ES-I3 (cell line): ENCODE measurements around the gene KIF3B.

ENCODE experiments used
- H3K36me3 ChIP-seq: 2 replicates; pipeline ENCODE4 v1.6.1; 2013; ENCODE audit warnings: mild to moderate bottlenecking, low read length, control low read depth, moderate library complexity; ENCODE audit not compliant: insufficient read depth
- H3K4me1 ChIP-seq: 2 replicates; pipeline ENCODE4 v1.6.1; 2013; ENCODE audit warnings: mild to moderate bottlenecking, control low read depth, low read length; ENCODE audit not compliant: insufficient read depth
- H3K9ac ChIP-seq: 2 replicates; pipeline ENCODE4 v1.6.1; 2013; ENCODE audit warnings: low read depth, mild to moderate bottlenecking, low read length, moderate library complexity
- H3K9me3 ChIP-seq: 2 replicates; pipeline ENCODE4 v1.6.1; 2013; ENCODE audit warnings: mild to moderate bottlenecking, low read length, moderate library complexity; ENCODE audit not compliant: control insufficient read depth, insufficient read depth

The KIF3B gene

DNA sequence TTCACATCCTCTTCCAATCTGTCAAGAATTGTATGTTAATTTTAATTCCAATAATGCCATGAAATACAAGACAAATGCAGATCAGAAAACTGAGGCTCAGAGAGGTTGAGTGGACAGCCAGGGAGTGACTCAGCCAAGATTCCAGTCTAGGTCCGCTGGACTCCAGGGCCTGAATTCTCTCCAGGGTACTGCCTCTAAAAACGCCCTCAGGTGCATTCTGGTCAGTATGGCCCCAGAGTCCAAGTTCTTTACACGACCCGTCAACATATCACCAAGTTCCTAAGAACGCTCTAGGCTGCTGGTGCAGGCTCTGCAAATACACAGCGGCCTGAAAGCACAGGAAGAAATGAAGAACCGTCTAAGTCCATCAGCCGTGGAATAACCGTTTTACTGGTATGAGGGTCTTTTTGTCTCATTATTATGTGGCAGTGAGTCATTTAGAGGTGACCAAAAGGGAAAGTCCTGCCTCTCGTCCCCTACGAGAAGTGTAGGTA, 80.0 kb downstream of the KIF3B start:
- H3K4me1 ChIP-seq, result 0 out of 2 replicates have a peak, but pooled peaks cover 3% of the 10 kb centered on the region
- H3K9me3 ChIP-seq, result no peaks in the 10 kb centered on the region
- H3K9ac ChIP-seq, result peak overlapping the region; percentile 78
- no peaks in the 10 kb centered on the region for H3K36me3 ChIP-seq

DNA sequence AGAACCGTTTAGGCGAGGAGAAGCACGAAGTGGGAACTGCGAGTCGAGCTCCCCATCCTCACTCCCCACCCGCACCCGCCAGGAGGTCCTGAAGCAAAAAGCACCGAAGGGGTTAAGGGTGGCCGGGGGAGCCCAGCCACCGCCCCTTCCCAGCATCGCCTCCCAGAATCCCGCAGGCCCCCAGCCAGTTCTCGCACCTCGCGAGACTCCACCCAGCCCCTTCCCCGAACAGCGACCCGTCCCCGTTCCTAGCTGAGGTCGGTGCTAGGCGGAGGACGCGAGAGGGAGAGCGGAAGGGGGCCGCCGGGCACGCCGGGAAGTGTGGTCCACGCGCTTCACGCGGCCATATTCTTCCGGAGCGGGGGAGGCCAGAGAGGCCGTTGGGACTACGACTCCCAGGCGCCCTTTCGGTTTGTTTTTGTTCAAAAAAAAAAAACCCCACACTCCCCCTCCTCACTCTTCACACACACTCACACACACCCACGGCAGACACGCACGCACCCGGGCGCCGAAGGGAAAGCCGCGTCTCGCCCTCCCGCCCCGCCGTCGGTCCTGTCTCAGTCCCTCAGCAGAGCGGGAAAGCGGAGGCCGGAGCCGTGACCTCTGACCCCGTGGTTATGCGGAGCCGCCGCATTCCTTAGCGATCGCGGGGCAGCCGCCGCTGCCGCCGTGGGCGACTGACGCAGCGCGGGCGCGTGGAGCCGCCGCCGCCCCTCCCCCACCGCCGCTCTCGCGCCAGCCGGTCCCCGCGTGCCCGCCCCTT, 80.6 kb downstream of the KIF3B start, which contains the start of gene ASXL1:
ASXL1 (plus strand) TSS at position 463 of the 763 bp plus-strand sequence. CDS start 445 bp downstream, outside the sequence.
- Histone ChIP-seq H3K36me3 (no peaks in the 10 kb centered on the region), H3K9me3 (no peaks in the 10 kb centered on the region), H3K4me1 (0 out of 2 replicates have a peak, but pooled peaks cover 3% of the 10 kb centered on the region), H3K9ac (peak within 1 kb of the TSS; percentile 87)

DNA sequence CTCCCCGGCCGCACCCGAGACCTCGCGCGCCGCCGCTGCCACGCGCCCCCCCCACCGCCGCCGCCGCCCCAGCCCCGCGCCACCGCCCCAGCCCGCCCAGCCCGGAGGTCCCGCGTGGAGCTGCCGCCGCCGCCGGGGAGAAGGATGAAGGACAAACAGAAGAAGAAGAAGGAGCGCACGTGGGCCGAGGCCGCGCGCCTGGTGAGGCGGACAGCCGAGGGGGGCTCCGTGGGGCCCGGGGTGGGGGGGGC, 81.1 kb downstream of the KIF3B start:
- Histone ChIP-seq H3K36me3 (no peaks in the 10 kb centered on the region), H3K4me1 (0 out of 2 replicates have a peak, but pooled peaks cover 3% of the 10 kb centered on the region), H3K9ac (peak overlapping the region; percentile 87; the same call in 1 of the 2 replicates), H3K9me3 (no peaks in the 10 kb centered on the region)

DNA sequence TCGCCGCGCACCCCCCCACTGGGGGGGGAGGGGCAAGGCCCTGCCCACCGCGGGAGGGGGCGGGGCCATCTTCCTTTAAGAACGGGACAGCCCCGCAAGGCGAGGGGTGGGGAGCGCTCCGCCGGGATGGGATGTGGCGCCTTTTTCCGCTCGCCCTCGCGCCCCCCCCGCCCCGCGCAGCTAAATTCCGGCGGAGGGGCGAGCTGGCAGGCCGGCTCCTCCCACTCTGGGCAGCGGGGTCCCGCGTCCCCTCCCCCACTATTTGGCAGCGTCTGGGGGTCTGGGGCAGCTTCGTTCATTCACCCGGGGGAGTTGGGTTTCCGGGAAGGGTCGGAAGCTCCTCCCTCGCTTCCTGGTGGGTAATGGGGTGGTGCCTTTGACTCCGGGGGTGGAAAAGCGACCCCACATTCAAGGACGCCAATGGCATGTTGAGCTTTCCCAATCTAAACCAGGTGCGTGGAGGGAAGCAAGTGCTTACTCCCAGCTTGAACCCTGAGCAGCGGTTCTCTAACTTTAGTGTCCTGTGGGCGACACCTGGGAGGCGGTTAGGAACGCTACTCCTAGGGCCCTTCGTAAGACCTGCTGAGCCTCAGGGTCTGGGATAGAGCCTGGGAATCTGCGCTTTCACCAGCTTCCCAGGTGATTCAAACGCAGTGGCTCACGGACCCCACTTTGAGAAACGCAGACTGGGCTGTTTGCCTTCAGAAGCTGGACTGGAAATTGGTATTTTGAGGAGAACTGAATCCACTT, 81.6 kb downstream of the KIF3B start:
- H3K9ac ChIP-seq, result peak overlapping the region; percentile 51; the same call in 1 of the 2 replicates
- 0 out of 2 replicates have a peak, but pooled peaks cover 3% of the 10 kb centered on the region for H3K4me1 ChIP-seq
- H3K36me3 ChIP-seq, result no peaks in the 10 kb centered on the region
- no peaks in the 10 kb centered on the region for H3K9me3 ChIP-seq

DNA sequence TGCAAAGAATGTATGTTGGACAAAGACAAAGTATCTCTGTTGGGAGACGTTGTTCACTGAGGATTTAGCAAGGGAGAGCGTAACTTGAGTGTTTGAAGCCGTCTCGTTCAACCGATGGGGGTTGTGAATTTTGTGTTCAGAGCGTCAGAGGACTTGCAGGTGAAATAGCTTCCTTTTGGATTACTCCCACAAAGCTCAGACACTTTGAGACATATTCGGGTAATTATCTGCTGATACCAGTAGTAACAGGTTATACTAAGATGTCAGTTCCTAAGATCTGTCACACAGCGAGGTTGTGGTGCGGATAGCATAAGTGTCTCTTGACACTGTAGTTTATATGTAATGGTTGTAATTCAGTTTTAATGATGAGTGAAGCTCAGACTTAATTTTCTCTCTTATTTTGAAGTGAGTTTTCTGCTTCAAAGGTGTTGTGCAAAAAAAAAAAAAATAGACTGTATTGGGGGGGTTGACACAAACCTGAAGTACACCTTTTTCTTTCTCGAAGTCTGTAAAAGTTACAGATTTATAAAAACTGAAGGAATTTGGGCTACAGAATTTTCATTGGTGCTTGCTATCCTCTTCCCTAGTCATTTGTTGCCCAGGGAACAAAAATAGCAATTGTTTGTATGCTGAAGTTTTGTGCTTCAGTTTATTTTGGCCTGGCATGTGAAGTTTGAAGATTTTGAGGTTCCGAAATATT, 82.3 kb downstream of the KIF3B start:
- peak overlapping the region; percentile 51; the same call in 1 of the 2 replicates for H3K9ac ChIP-seq
- H3K4me1 ChIP-seq, result 0 out of 2 replicates have a peak, but pooled peaks cover 3% of the 10 kb centered on the region
- no peaks in the 10 kb centered on the region for H3K9me3 ChIP-seq
- no peaks in the 10 kb centered on the region for H3K36me3 ChIP-seq

DNA sequence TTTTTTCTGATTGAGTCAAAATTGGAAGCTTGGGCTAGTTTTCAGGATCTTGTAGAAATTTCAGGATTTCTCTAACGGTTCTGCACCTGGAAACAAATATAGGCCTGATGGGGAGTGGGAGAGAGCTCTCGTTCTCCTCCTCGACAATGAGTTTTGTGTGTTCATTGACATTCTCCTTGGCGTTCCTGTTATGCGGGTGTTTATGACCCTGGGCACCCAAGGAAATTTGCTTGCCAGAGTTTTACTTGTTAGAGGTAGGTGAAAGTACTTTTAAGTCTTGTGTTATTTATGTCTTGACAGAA, 82.8 kb downstream of the KIF3B start:
- no peaks in the 10 kb centered on the region for H3K36me3 ChIP-seq
- no peaks in the 10 kb centered on the region for H3K9me3 ChIP-seq
- no peak overlapping the region for H3K9ac ChIP-seq
- 0 out of 2 replicates have a peak, but pooled peaks cover 3% of the 10 kb centered on the region for H3K4me1 ChIP-seq

DNA sequence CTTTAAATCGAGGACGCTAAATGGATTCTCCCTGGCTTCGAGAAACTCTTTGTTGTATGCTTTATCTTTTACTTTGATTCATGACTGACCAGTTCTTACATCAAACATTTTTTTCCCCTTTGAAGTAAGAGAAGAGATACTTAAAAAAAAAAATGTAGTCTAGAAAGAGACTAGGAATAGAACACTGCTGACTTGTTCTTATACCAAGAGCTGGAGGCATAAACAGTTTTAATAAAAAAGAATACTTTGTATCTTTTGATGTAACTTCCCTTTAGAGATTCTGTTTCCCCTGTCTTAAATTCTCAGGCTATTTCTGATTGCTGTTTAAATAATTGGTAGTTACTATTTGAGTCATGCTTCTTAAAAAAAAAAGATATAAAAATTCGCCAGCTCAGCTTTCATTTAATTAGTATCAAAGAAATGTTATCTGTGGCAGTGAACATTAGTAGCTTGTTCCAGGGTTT, 85.5 kb downstream of the KIF3B start:
- H3K9me3 ChIP-seq, result no peaks in the 10 kb centered on the region
- H3K4me1 ChIP-seq, result 0 out of 2 replicates have a peak, but pooled peaks cover 3% of the 10 kb centered on the region
- no peaks in the 10 kb centered on the region for H3K36me3 ChIP-seq
- no peak overlapping the region for H3K9ac ChIP-seq

DNA sequence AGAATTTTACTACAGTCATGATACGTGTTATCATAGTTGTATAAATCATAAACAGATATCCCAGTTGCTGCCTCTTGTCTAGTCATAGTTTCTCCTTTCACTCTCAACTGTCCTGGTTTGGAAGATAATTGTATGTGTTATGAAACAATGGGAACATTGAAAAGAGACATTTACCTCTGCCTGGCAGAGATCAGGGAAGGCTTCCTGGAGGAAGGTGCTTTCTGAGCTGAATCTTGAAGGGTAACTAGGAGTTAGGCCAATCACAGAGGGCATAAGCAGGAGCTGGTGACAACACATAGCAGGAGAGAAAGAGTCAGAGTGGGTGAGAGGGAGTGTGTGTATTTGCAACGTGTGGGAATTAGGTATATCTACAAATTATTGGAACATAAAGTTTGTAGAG, 86.0 kb downstream of the KIF3B start:
- Histone ChIP-seq H3K9ac (no peak overlapping the region), H3K36me3 (no peaks in the 10 kb centered on the region), H3K4me1 (0 out of 2 replicates have a peak, but pooled peaks cover 3% of the 10 kb centered on the region), H3K9me3 (no peaks in the 10 kb centered on the region)

DNA sequence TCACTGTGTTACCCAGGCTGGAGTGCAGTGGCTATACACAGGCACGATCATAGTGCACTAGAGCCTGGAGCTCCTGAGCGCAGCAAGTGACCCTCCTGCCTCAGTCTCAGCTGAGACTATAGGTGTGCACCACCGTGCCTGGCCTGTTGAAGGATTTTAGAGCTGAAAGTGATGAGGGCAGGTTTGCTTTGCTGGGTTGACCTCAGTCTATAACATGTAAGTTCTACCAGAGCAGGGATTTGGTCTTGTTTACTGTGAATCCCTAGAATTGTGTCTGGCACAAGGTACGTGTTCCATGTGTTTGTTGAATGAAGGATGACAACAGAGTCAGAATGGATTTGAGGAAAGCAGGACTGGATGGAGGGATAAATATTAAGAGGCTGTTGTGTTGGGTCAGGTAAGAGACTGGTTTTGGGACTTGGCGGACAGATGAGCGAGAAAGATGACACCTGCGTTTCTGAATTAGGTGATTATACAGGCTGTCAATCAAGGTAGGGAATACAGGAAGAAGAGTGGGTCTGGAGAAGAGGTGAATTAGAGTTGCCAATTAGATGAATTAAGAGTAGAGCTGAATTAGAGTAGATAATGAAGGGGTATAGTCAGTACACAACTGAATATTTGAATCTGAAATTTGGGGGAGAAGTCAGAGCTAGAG, 87.2 kb downstream of the KIF3B start:
- no peaks in the 10 kb centered on the region for H3K9me3 ChIP-seq
- no peaks in the 10 kb centered on the region for H3K36me3 ChIP-seq
- H3K4me1 ChIP-seq, result peaks cover 3% of the 10 kb centered on the region; the same call in 1 of the 2 replicates
- no peak overlapping the region for H3K9ac ChIP-seq

DNA sequence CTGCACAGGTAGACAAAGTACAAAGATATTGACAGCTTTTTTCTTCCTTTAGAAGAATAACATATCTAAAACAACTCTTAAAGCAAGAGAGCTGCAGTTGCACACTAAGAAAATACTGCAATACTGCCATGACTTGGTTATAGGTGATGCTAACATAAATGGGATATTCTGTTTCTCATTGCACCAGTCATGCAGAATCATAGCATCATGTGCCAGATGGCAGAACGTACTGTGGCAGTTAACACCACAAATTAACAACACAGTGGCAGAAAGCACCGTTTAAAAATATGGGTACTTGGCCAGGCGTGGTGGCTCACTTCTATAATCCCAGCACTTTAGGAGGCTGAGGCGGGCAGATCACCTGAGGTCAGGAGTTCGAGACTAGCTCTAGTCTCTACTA, 88.1 kb downstream of the KIF3B start:
- Histone ChIP-seq H3K9me3 (no peaks in the 10 kb centered on the region), H3K4me1 (peaks cover 3% of the 10 kb centered on the region; the same call in 1 of the 2 replicates), H3K36me3 (no peaks in the 10 kb centered on the region), H3K9ac (no peak overlapping the region)

DNA sequence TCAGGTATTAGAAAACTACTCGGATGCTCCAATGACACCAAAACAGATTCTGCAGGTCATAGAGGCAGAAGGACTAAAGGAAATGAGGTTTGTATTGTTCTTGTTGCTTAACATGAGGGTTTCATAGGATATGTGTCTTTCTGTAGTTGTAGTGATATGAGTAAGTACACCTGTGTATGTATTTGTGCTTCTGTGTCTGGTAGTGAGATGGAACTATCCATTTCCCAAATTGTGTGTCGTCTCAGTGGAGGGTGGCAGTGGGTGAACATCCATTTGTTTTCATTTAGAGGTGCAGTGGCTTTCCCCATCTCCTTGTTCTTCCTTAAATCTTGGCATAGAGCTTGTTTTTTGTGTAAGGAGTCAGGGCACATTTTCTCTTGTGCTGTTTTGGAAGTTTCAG, 88.9 kb downstream of the KIF3B start:
- Histone ChIP-seq H3K36me3 (no peaks in the 10 kb centered on the region), H3K9me3 (no peaks in the 10 kb centered on the region), H3K9ac (no peak overlapping the region), H3K4me1 (peaks cover 3% of the 10 kb centered on the region; the same call in 1 of the 2 replicates)

DNA sequence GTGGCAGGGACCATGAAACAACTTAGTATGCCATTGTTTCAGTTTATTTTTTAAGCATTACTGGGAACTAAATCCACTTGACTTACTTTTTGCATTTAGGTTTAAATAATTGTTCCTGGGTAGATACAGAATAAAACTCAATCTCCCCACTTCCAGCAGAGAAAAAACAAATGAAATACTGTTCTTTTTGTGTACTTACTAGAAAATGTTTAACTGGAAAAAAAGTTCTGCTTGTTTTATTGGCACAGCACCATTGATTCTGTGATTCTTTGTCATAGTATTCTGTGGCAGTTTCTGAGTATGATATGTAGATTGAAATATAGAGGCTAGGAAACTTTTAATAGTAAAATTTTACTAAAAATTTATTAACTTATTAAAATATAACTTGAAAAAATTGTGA, 90.9 kb downstream of the KIF3B start:
- Histone ChIP-seq H3K36me3 (no peaks in the 10 kb centered on the region), H3K4me1 (peaks cover 3% of the 10 kb centered on the region; the same call in 1 of the 2 replicates), H3K9ac (no peak overlapping the region), H3K9me3 (no peaks in the 10 kb centered on the region)

DNA sequence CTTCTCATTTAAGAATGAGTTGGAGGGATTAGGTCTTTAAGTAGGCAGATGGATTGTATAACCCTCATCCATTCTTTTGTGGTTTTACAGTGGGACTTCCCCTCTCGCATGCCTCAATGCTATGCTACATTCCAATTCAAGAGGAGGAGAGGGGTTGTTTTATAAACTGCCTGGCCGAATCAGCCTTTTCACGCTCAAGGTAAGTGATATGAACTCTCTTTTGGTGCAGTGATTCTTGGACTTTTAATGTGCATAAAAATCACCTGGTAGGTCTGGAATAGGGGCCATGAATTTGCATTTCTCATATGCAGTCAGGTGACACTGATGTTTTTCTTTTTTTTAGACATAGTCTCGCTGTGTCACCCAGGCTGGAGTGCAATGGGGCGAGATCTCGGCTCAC, 91.5 kb downstream of the KIF3B start:
- H3K4me1 ChIP-seq, result peaks cover 3% of the 10 kb centered on the region; the same call in 1 of the 2 replicates
- no peaks in the 10 kb centered on the region for H3K9me3 ChIP-seq
- H3K9ac ChIP-seq, result no peak overlapping the region
- H3K36me3 ChIP-seq, result no peaks in the 10 kb centered on the region

DNA sequence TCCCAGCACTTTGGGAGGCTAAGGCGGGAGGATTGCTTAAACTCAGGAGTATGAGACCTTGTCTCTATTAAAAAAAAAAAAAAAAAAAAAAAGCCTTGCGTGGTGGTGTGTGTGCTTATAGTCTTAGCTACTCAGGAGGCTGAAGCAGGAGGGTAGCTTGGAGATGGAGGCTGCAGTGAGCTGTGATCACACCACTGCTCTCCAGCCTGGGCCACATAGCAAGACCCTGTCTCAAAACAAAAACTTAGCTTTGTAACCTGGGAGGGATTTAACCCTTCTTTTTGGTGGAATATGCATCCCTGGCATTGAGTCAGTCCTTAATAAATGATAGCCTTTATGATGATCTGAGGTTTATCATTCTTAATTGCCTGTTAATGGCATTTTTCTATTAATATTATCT, 93.4 kb downstream of the KIF3B start:
- H3K9me3 ChIP-seq, result no peaks in the 10 kb centered on the region
- H3K4me1 ChIP-seq, result peaks cover 3% of the 10 kb centered on the region; the same call in 1 of the 2 replicates
- H3K9ac ChIP-seq, result no peak overlapping the region
- H3K36me3 ChIP-seq, result no peaks in the 10 kb centered on the region
